ENCODE data around the gene ADAMTS12.

Gene ADAMTS12

GRCh38 chr5:33795496-33795895, 96.3 kb downstream of the ADAMTS12 start:
- DNase-seq: no peak

GRCh38 chr5:33794550-33795181, 97.1 kb downstream of the ADAMTS12 start:
- no peak for DNase-seq

DNA sequence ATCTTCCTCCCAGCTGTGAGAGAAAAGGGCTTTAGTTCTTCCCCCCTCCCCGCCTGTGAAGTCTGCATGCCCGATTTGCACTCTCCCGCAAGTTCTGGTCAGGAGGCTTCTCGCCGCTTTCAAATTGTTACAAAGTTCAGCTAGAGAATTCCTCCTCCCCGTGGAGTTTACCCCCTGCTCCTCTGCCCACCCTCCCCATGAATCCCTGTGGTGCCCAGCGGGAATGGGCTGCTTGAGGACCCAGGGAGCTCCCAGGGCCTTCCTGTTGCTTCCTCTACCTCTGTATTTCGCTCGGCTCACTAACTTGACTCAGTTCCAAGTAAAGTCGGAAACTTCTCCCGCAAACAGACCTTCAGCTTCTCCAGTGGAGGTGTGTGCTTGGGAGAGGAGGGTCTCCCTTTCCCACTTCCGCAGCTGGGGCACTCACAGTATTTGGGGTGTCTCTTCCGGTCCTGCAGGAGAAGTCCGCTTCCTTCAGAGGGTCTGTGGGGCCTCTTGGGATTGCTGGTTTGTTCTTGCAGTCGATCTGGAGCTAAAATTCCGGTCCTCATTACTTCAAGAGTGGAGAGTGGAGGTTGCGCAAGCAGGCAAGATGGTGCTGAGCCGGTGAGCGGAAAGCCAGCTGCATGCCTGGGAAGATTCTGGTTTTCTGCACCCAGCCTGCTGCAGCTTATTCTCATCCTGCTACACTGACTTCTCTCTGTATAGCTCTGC, 97.8 kb downstream of the ADAMTS12 start:
- no peak for DNase-seq

GRCh38 chr5:33793276-33793675, 98.5 kb downstream of the ADAMTS12 start:
- DNase-seq: no peak

DNA sequence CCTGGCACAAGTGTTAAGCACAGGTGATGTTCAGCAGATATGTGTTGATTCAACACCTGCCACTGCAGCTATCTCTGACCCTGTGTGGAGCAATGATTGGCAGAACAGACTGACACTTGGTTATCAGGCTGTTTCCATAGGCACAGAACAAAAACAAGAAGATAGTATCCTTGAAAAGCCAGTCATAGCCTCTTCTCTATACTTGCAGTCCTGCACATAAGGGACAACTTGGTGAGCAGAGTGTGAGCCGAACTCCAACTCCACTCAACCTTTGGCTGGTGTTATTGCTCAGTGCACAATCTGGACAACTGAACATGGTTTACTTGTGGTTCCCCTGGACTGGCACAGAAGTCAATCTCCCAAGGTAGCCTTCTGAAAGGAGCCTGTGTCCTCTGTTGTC, 99.2 kb downstream of the ADAMTS12 start:
- no peak for DNase-seq

DNA sequence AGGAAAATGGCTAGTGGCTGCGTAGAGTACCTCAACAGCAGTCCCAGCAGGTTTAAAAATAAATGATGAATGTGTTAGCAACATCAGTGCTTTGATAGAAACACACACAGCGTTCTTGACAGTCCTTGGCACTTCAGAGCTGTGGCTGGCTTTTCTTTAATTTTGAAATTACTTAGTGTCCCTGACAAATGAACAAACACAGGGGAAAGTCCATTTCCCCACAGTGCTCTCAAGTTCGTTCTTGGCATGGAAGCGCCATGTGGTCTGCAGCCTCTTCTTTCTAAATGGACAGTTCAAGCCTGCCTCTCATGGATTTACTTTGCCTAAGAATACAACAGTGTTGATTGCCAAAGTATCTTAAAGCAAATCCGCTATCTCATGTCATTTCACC, 102.2 kb downstream of the ADAMTS12 start:
- no peak for DNase-seq

GRCh38 chr5:33788922-33789566, 102.7 kb downstream of the ADAMTS12 start:
- no peak for DNase-seq

DNA sequence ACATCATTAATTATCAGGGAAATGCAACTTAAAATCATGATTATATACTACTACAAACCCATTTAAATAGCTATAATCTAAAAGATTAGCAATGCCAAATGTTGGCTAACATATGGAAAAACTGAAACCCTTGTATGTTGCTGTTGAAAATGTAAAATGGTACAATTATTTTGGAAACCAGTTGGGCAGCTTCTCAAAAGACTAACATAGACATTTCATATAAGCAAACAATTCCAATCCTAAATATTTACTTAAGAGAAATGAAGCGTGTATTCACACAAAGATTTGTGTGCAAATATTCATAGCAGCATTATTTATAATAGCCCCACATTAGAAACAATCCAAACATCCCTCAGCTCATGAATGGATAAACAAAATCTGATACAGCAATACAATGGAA, 106.2 kb downstream of the ADAMTS12 start:
- DNase-seq: no peak

DNA sequence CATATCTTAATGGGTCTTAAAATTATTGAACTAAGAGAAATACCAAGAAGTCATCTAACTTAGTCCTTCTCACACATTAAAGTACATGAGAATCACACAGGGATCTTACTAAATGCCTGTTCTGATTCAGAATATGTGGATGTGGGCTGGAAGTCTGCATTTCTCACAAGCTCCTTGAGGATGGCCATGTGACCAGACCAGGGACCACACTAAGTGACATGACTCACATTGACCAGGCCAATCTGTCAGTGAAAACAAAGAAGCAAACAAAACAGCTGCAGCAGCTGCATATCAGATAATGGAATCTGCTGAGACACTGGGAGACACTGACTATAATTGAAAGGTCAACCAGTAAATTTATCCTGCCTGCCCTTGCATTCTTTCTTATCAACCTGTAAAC, 110.5 kb downstream of the ADAMTS12 start:
- DNase-seq: no peak

GRCh38 chr5:33776151-33776660, 115.6 kb downstream of the ADAMTS12 start:
- no peak for DNase-seq

DNA sequence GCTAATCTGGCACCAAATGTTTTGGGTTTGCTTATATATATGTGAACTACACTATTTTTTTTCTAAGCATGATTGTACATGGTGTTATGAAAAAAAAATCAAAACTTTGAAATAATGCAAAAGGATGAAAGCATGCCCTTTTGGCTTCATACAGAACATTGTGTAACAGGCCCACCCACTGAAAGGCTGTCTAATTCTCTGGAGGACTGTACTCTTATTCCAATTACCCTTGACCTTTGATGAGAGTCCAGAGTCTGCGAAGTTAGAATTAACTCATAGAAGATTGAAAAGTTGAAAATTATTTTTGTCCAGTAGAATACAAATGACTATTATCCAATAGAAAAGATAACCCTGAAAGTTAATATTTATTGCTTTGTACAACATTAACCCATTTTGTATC, 117.4 kb downstream of the ADAMTS12 start:
- no peak for DNase-seq

GRCh38 chr5:33772380-33772897, 119.4 kb downstream of the ADAMTS12 start:
- no peak for DNase-seq

DNA sequence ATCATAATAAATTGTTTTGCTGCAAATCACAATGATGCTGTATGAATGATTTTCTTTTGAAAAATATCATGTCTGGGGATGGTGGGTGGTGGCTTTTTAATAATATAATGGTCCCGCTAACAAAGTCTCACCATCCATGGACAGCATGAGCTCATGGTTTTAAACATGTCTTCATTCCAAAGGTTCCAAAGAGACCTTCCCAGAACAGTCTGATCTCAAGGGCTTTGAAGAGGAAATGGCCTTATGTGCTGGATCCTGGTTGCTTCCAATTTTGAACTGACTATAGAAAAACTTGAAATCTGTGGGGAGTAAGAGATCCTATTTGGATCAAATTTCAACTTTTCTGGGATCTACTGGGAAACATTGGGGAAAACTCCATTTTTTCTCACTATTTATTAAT, 121.8 kb downstream of the ADAMTS12 start:
- no peak for DNase-seq

GRCh38 chr5:33769196-33769595, 122.6 kb downstream of the ADAMTS12 start:
- no peak for DNase-seq

DNA sequence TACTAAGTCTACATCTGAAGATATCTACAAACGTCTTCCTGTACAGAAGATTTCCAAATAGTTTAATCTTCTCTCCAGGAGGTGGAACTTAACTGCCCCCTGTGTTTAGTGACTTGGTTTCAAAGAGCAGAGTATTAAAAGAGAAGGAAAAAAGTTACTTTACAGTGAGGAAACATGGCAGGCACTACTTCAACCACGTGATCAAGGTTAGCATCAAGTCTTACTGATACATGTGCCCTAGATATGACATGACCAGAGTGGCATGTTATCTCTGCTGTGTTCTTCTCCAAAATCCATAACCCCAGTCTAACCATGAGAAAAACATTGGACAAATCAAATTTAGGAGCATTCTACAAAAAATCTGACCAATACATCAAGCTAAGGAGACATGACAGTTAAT, 125.8 kb downstream of the ADAMTS12 start:
- DNase-seq: no peak

DNA sequence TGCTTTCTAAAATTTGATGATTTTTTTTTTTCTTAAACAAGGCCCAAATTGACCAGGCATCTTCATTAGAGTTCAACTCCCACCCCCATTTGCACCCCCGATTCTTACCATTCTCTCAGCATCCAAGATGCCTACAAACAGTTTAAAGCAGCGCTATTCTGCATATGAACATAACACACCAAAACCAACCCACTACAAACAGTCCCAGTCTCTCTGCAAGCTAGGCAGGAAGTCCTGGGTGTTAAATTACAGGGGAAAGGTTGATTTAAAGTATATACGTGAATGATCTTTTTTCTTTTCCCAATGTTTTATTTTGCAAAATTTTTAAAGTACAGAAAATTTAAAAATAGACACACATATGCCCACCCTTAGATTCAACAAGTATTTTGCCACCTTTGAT, 127.0 kb downstream of the ADAMTS12 start:
- DNase-seq: no peak

- no peak for DNase-seq
These were observed 128.4 kb downstream of the ADAMTS12 start for GRCh38 chr5:33763435-33763834.

DNA sequence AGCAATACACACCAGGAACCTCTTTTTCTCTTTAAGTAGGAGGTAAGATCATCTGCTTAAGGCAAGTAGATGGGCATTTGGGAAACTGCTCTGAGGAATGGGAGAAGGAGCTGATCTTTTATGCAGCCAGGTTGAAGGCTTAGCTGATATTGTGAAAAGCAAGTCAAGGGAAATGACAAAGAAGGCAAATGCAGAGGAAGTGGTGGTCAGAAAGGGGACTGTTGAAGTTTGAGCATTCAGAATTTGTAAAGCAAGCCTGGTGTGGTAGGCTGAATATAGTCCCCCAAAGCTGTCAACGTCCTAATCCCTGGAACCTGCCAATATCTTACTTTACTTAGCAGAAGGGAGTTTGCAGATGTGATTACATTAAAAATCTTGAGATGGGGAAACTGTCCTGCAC, 128.9 kb downstream of the ADAMTS12 start:
- no peak for DNase-seq

DNA sequence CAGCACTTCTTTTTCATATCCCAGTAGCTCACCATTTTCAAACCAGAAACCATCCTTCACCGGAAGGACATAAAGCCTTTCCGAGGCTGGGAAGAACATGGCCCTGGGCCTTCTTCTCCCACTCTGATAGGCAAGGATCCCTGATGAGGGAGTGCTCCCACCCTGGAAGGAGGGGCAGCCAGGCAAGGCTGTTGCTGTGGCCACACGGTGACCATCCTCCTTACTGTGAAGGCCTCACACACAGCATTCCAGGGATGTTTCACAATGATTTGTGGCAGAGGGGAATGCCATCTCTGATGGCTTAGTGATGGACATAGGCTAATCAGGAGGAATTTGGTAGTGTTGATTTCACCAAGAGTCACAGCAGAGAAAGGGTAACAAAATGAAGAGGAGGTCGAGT, 130.7 kb downstream of the ADAMTS12 start:
- no peak for DNase-seq

DNA sequence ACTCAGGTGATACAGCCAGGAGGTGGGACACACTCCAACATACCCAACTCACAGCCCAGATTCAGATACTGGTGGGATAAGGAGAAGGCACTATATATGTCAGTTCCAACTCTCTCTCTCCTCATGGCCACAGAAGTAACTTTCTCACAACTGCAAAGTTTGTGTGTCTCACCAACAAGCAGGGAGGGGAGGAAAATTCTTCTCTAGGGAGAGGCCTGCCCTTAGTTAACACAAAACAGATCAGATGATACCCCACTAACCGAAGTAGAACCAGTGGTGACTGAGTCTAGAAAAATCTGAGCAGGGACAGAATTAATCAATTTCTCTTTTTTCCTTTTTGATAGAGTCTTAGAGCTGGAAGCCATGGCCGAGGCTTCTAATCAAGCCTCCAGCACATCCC, 133.1 kb downstream of the ADAMTS12 start:
- DNase-seq: no peak

DNA sequence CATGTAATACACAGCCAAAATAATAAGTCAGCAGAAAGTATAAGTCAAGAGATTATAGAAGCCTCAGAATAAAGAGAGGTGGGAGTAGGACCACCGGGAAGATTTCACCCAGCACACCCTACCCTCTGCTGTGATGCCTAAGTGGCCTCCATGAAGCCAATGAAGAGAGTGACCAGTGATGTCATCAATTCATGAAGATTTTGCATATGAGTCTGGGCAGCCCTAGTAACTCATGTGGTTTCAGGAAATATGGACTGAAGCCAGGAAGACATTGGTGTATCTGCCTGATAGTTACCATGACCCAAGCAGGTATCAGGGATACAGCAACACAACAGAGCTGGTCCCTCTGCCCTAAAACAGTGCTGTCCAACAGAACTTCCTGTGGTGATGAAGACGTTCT, 135.3 kb downstream of the ADAMTS12 start:
- no peak for DNase-seq

DNA sequence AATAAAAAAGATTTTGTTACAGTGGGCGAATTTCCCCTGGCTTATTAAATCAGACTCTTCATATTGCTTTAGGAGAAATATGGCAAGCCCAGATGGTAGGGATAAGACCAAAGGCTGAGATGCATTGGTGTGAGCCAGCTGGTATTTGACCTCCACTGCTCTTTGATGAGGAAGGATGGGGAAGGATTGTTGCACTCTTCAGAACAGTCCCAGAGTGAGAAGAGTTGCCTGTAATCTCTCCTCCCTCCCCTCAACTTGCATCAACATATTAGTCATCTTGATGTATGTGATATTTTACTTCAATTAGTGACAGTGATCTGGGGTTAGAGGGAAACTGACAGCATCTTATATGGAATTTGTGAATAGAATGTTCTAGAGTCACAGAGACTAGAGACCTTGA, 136.6 kb downstream of the ADAMTS12 start:
- no peak for DNase-seq

- no peak for DNase-seq
These were observed 138.1 kb downstream of the ADAMTS12 start for GRCh38 chr5:33753704-33754103.

GRCh38 chr5:33748754-33749153, 143.0 kb downstream of the ADAMTS12 start:
- DNase-seq: no peak

Measured in NCI-H187 treated with DMSO at 0.1 percent for 48 hours (cell line).